Stimulated activated CD4-positive, alpha-beta T cell treated with anti-CD3 and anti-CD28 coated beads, Interleukin-2, amount 100 ng/mL, for 48 hours (primary cell): ENCODE measurements around the gene MFF.

Experiments used
- DNase-seq, 2 donors: peaks; one replicate each; pipeline ENCODE4 v3.0.0-alpha.2; 2020

Gene MFF, protein sequence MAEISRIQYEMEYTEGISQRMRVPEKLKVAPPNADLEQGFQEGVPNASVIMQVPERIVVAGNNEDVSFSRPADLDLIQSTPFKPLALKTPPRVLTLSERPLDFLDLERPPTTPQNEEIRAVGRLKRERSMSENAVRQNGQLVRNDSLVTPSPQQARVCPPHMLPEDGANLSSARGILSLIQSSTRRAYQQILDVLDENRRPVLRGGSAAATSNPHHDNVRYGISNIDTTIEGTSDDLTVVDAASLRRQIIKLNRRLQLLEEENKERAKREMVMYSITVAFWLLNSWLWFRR

GRCh38 chr2:227324995-227325838, at the start of gene MFF:
Gene MFF (plus strand): TSS chr2:227325251. CDS start chr2:227330666, 5,415 bp downstream.
- peak; percentile 88 to 89 for DNase-seq

- DNase-seq, result no peak
These were observed 44.2 kb upstream of the MFF start for GRCh38 chr2:227280895-227281294.

DNA sequence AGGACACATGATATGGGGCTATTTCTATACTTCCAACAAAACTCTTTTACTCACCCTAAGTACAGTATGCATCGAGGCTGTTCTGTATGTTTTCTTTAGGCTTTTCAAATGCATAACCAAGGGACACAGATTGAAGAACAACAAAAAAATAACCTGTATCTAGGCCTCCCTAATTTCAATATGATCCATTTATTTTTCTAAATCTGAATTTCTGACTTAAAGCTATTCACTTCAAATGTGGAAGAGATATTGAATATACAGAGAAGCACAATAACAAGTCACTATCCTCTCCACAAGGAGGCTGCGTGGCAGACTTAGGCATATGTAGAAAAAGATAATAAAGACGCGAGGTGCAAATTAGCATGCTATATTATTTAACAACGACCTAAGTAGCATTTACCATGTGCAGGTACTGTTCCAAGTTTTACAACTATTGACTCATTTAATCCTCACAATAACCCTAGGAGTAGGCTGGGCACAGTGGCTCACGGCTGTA, 39.3 kb upstream of the MFF start:
- no peak for DNase-seq

GRCh38 chr2:227287771-227288170, 37.3 kb upstream of the MFF start:
- DNase-seq, result no peak

- no peak for DNase-seq
These were observed 32.7 kb upstream of the MFF start for GRCh38 chr2:227292314-227292713.

- DNase-seq, result no peak
These were observed 31.5 kb upstream of the MFF start for GRCh38 chr2:227293531-227293930.

DNA sequence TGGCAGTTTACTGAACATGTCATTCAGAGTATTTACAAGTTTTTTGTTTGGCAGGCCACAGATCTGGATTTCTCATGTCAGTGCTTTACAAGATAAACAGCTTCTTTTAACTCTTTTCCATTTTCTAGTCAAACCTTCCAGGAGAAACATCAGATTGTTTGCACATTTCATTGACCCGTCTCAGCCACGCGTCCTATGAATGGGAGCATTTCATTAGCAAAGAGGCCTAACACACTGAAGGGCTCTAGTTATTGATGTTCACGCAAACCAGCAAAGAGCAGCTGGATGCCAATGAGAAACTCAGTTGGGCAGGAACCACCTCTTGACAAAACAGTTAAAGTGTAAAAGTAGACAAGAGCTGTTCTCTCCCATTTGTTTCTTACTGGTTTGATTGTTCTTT, 29.2 kb upstream of the MFF start:
- no peak for DNase-seq

GRCh38 chr2:227296671-227297405, 28.2 kb upstream of the MFF start:
- DNase-seq, result no peak

DNA sequence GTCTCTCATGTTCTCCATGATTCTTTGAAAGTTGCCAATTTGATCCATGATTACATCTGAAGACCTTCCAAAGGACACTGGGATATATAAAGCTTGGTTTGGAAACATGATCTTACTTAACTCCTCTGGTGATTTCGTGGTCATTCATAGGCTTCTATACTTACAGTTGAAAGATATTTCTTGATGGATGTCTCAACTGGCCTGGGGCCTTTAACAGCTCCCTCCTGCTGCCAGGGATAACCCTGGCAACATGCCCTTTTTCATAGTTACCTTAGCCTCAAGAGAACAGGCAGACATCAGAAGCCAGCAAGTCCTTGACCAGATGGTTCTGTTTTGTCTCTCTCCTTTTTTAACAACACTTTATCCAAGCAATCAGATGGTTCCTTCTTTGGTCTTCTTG, 23.5 kb upstream of the MFF start:
- no peak for DNase-seq

DNA sequence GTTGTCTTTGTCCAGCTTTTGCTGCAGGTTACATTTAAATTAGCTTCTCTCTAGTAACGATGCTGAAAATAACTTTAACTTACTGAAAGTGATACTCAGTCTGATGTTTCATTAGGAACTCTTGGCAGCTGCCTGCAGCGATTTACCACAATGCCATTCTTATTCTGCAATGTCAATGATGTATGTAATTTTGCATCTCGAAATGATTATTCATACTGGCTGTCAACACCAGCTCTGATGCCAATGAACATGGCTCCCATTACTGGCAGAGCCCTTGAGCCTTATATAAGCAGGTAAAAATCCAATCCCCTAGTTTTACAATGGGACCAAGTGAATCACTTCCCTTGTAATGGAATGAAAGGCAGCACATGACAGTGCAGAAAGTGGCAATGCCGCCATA, 16.3 kb upstream of the MFF start:
- no peak for DNase-seq

GRCh38 chr2:227310756-227311110, 14.3 kb upstream of the MFF start:
- no peak for DNase-seq

GRCh38 chr2:227311861-227312506, 13.1 kb upstream of the MFF start:
- no peak for DNase-seq

- no peak for DNase-seq
These were observed 12.5 kb upstream of the MFF start for GRCh38 chr2:227312579-227312978.

GRCh38 chr2:227313310-227313709, 11.7 kb upstream of the MFF start:
- DNase-seq, result no peak

GRCh38 chr2:227317834-227318233, 7.2 kb upstream of the MFF start:
- no peak for DNase-seq

DNA sequence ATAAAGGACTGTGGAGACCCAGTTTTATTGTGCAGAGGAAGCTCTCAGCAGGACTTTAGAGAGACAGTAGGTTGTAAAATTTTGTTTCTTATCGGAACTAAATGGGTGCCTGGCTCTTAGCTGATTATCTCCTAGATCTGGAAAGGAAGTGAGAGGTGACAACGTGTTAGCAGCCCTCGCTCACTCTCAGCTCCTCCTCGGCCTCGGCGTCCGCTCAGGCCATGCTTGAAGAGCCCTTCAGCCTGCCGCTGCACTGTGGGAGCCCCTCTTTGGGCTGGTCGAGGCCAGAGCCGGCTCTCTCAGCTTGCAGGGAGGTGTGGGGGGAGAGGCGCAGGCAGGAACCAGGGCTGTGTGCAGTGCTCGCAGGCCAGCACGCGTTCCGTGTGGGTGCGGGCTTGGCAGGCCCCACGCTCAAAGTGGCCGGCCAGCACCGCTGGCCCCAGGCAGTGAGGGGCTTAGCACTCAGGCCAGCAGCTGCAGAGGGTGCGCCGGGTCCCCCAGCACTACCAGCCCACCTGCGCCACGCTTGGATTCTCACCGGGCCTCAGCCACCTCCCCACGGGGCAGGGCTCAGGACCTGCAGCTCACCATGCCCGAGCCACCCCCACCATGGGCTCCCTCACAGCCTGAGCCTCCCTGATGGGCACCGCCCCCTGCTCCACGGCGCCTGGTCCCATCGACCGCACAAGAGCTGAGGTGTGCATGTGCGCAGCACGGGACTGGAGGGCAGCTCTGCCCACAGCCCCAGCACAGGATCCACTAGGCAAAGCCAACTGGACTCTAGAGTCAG, 4.6 kb upstream of the MFF start:
- no peak for DNase-seq

DNA sequence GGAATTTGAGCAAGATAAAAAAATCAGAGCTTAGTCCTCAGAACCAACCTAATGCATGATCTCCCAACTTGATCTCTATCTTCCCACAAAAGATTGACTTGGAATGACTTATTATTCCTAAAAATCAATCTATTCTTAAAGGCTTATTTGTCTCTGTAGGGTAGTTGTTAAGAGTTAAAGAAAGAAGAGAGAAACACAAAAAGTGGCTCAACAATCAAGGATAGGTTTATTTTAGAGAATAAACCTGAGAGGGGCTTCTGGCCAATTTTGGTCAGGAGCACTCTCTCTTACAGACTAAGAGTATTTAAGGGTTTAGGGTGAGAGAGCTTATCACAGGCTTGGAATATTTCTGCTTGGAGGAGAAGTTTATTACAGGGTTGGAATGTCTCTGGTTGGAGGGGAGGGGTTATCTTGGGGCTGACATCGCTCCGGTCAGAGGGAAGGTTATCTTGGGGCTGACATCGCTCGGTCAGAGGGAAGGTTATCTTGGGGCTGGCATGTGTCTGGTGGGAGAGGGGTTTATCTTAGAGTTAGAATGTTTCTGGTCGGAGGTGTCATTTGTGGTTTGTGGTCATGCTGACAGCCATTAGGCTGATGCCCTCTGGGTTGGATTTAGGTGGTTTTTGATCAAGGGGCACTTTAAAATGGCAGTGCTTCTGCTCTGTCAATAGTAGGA, 2.4 kb upstream of the MFF start:
- DNase-seq, result no peak

GRCh38 chr2:227323818-227324217, 1.2 kb upstream of the MFF start:
- no peak for DNase-seq

- peak in 1 of 2 donors; percentile 2 for DNase-seq
These were observed 433 bp upstream of the MFF start for GRCh38 chr2:227324642-227324994.

- DNase-seq, result peak; percentile 1 to 6
These were observed 766 bp downstream of the MFF start for GRCh38 chr2:227325839-227326195.

GRCh38 chr2:227326783-227327182, 1.7 kb downstream of the MFF start:
- DNase-seq, result no peak

DNA sequence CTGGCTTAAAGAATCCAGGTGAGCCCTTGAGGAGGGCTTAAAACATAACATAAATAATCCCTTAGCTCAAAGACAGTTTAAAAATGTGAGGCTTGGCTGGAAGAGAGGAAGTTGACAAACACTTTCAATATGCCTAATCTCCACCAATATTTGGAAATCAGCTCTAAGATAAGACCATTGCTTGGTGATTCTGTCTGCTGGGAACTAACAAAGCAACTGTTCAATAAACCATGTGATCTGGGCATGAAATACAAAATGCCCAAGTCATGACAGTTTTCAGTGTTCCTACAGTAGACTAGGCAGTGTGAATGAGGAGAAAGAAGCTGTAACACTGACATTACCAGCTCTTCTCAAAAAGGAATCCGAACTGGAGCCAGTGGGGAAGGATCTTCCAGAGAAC, 10.7 kb downstream of the MFF start:
- DNase-seq, result no peak
